SH-SY5Y (cell line): ENCODE results near the gene NAXE.

Source experiments
- GATA2 ChIP-seq: IDR thresholded peaks from 2 replicates; pipeline ENCODE4 v1.6.1; 2011; ENCODE audit warnings: mild to moderate bottlenecking, low read depth, low read length
- GATA3 ChIP-seq: IDR thresholded peaks from 2 replicates; pipeline ENCODE4 v1.6.1; 2011; ENCODE audit warnings: low read depth, mild to moderate bottlenecking, low read length, moderate library complexity

GRCh38 chr1:156582388-156583017 lies 9.1 kb upstream of the NAXE start:
- no peak for TF ChIP-seq GATA3
- TF ChIP-seq GATA2 = no peak
